ENCODE results near the gene GPR18. TPM values are rescaled to one million over a fixed set of nuclear protein-coding genes. Genes with fewer than 3 reads are reported as not detected.

Gene GPR18
- total RNA-seq, 1 experiment from 2014 or later, result not detected

- BruUV-seq (replicated peaks), result no TSS peak
- Histone ChIP-seq H3K27ac (ENCODE audit: low read depth, low read length) (no peak overlapping the region), H3K79me2 (ENCODE audit: insufficient read depth, low read length) (peaks cover 97% of the 10 kb centered on the region), H3K36me3 (ENCODE audit: control insufficient read depth in 1 of 2, insufficient read depth in 2 of 2, low read length in 2 of 2) (peaks cover 3% of the 10 kb centered on the region in 2 experiments; a peak in 1 of 4 replicates), H3K9ac (ENCODE audit: low read length) (no peak overlapping the region), H3K9me3 (ENCODE audit: control insufficient read depth in 1 of 2, insufficient read depth in 1 of 2, low read depth in 1 of 2, low read length in 2 of 2) (no peaks in the 10 kb centered on the region), H3K4me3 (replicated peaks in 1 of 2; ENCODE audit: low read depth in 1 of 2, low read length in 2 of 2) (no peak overlapping the region), H2AFZ (ENCODE audit: low read depth, low read length, poor library complexity, severe bottlenecking) (no peak overlapping the region), H3K4me2 (ENCODE audit: low read length) (no peak overlapping the region), H3K9me2 (ENCODE audit: insufficient read depth) (no peaks in the 10 kb centered on the region), H4K20me1 (ENCODE audit: insufficient read depth) (no peaks in the 10 kb centered on the region), H3K4me1 (ENCODE audit: control insufficient read depth in 1 of 2, insufficient read depth in 2 of 2, low read length in 2 of 2) (peaks cover 1 to 2% of the 10 kb centered on the region in 2 experiments; a peak in 3 of 4 replicates), H3K27me3 (ENCODE audit: insufficient read depth, low read length) (no peaks in the 10 kb centered on the region)
- POLR2A ChIA-PET, result no interaction called here
- RAD21 ChIA-PET (ENCODE audit: low non-redundant PET in 1 of 2, low total read pairs in 2 of 2, uncharacterized antibody in 2 of 2, unreplicated experiment in 2 of 2), result no interaction called here
- no peak for ATAC-seq
- intact Hi-C loops (cut with micrococcal nuclease), result no loop called here
- no peak for TF ChIP-seq REST (IDR thresholded peaks at IDR 0.05; ENCODE audit: low read depth)
- no peak for TF ChIP-seq ZNF274 (IDR thresholded peaks at IDR 0.05; ENCODE audit: low read depth, low read length)
- TF ChIP-seq EZH2 (IDR thresholded peaks at IDR 0.05), result no peak
- CTCF ChIA-PET, result no interaction called here
- DNase-seq (ENCODE audit: low read depth, low spot score), result no peak
Measured at GRCh38 chr13:99207511-99207910, 50.7 kb downstream of the GPR18 start.

GRCh38 chr13:99206873-99207272 lies 51.3 kb downstream of the GPR18 start:
- DNase-seq (ENCODE audit: low read depth, low spot score), result no peak
- Histone ChIP-seq H3K4me2 (ENCODE audit: low read length) (no peak overlapping the region), H4K20me1 (ENCODE audit: insufficient read depth) (no peaks in the 10 kb centered on the region), H3K36me3 (ENCODE audit: control insufficient read depth in 1 of 2, insufficient read depth in 2 of 2, low read length in 2 of 2) (peaks cover 3% of the 10 kb centered on the region in 2 experiments; a peak in 1 of 4 replicates), H3K4me3 (replicated peaks in 1 of 2; ENCODE audit: low read depth in 1 of 2, low read length in 2 of 2) (no peak overlapping the region), H3K9me3 (ENCODE audit: control insufficient read depth in 1 of 2, insufficient read depth in 1 of 2, low read depth in 1 of 2, low read length in 2 of 2) (no peaks in the 10 kb centered on the region), H3K9me2 (ENCODE audit: insufficient read depth) (no peaks in the 10 kb centered on the region), H3K79me2 (ENCODE audit: insufficient read depth, low read length) (peaks cover 97% of the 10 kb centered on the region), H3K27ac (ENCODE audit: low read depth, low read length) (no peak overlapping the region), H3K27me3 (ENCODE audit: insufficient read depth, low read length) (no peaks in the 10 kb centered on the region), H3K9ac (ENCODE audit: low read length) (no peak overlapping the region), H2AFZ (ENCODE audit: low read depth, low read length, poor library complexity, severe bottlenecking) (no peak overlapping the region), H3K4me1 (ENCODE audit: control insufficient read depth in 1 of 2, insufficient read depth in 2 of 2, low read length in 2 of 2) (peaks cover 5 to 8% of the 10 kb centered on the region in 2 experiments; a peak in 3 of 4 replicates)
- POLR2A ChIA-PET, result no interaction called here
- CTCF ChIA-PET, result no interaction called here
- ATAC-seq, result no peak
- TF ChIP-seq CTCF (IDR thresholded peaks at IDR 0.05 in 2 of 3, conservative IDR thresholded peaks at IDR 0.05 in 1 of 3; ENCODE audit: borderline replicate concordance in 1 of 3, insufficient read depth in 1 of 3, low read depth in 2 of 3, low read length in 2 of 3) (no peak), CBX3 (IDR thresholded peaks at IDR 0.05; ENCODE audit: low read depth) (no peak), POLR2AphosphoS5 (IDR thresholded peaks at IDR 0.05; ENCODE audit: low read depth, low read length) (no peak)
- RAD21 ChIA-PET (ENCODE audit: low non-redundant PET in 1 of 2, low total read pairs in 2 of 2, uncharacterized antibody in 2 of 2, unreplicated experiment in 2 of 2), result no interaction called here
- intact Hi-C loops (cut with micrococcal nuclease), result no loop called here
- BruUV-seq (replicated peaks), result no TSS peak
